PFSK-1 (cell line): Measurements from ENCODE around the gene SDF2L1.

ENCODE experiments used
- FOXP2 ChIP-seq: optimal IDR thresholded peaks from 2 replicates; pipeline ENCODE3; 2011; ENCODE audit warnings: borderline replicate concordance, control low read depth, inconsistent platforms; ENCODE audit not compliant: insufficient read depth; ENCODE audit errors: extremely low read length, extremely low read depth
- POLR2AphosphoS5 ChIP-seq: IDR thresholded peaks from 2 replicates; pipeline ENCODE4 v1.6.1; 2012; ENCODE audit warnings: low read depth, mild to moderate bottlenecking, control low read depth, low read length, moderate library complexity
- SIN3A ChIP-seq: IDR thresholded peaks from 2 replicates; pipeline ENCODE4 v1.6.1; 2012; ENCODE audit warnings: mild to moderate bottlenecking, low read length, moderate library complexity, borderline replicate concordance; ENCODE audit not compliant: insufficient read depth
- TAF1 ChIP-seq: IDR thresholded peaks from 2 replicates; pipeline ENCODE4 v1.6.1; 2012; ENCODE audit warnings: low read length, control low read depth, borderline replicate concordance; ENCODE audit not compliant: insufficient read depth
- TF ChIP-seq, protein P1 (sequence below), 2 experiments: IDR thresholded peaks; 2 replicates each; pipeline versions ENCODE4 v1.6.1 to v1.8.0; 2011 to 2012; ENCODE audit warnings: low read depth in 2 of 2, low read length in 2 of 2, control low read depth in 1 of 2, inconsistent platforms in 1 of 2, mild to moderate bottlenecking in 1 of 2, moderate library complexity in 1 of 2; ENCODE audit not compliant: insufficient read depth in 1 of 2

SDF2L1 gene

DNA sequence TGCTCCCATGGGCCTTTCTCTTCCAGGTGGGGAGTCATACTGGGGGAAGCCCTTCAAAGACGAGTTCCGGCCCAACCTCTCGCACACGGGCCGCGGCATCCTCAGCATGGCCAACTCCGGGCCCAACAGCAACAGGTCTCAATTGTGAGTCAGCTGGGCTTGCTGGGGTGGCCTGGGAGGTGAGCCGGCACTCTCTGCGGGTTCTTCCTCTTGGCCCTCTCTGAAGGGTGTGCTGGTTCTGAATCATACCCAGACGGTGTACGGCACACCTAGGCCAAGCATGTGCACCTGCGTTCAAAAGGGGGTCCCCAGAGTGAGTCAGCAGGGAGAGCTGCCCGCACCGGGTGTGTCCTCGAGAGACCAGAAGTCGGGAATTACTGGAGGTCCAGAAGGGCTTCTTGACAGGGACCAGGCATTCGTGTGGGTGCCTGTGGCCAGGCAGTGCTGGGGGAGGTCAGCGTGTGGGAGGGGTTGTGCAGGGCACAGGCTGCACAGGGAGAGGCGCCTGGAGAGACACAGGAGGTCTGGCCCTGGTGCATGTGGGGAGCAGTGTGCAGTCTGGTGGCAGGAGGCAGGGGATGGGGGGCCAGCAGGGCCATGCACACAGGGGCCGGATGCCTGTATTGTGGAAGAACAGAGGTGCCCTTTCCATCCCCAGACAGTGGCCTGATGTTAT is 46.7 kb downstream of the SDF2L1 start:
- TF ChIP-seq TAF1 (no peak), FOXP2 (no peak), SIN3A (no peak), POLR2AphosphoS5 (no peak)
- TF ChIP-seq, protein P1, sequence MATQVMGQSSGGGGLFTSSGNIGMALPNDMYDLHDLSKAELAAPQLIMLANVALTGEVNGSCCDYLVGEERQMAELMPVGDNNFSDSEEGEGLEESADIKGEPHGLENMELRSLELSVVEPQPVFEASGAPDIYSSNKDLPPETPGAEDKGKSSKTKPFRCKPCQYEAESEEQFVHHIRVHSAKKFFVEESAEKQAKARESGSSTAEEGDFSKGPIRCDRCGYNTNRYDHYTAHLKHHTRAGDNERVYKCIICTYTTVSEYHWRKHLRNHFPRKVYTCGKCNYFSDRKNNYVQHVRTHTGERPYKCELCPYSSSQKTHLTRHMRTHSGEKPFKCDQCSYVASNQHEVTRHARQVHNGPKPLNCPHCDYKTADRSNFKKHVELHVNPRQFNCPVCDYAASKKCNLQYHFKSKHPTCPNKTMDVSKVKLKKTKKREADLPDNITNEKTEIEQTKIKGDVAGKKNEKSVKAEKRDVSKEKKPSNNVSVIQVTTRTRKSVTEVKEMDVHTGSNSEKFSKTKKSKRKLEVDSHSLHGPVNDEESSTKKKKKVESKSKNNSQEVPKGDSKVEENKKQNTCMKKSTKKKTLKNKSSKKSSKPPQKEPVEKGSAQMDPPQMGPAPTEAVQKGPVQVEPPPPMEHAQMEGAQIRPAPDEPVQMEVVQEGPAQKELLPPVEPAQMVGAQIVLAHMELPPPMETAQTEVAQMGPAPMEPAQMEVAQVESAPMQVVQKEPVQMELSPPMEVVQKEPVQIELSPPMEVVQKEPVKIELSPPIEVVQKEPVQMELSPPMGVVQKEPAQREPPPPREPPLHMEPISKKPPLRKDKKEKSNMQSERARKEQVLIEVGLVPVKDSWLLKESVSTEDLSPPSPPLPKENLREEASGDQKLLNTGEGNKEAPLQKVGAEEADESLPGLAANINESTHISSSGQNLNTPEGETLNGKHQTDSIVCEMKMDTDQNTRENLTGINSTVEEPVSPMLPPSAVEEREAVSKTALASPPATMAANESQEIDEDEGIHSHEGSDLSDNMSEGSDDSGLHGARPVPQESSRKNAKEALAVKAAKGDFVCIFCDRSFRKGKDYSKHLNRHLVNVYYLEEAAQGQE (IDR thresholded peaks at IDR 0.05; ENCODE audit: insufficient read depth in 1 of 2, low read depth in 2 of 2, low read length in 2 of 2) = no peak

DNA sequence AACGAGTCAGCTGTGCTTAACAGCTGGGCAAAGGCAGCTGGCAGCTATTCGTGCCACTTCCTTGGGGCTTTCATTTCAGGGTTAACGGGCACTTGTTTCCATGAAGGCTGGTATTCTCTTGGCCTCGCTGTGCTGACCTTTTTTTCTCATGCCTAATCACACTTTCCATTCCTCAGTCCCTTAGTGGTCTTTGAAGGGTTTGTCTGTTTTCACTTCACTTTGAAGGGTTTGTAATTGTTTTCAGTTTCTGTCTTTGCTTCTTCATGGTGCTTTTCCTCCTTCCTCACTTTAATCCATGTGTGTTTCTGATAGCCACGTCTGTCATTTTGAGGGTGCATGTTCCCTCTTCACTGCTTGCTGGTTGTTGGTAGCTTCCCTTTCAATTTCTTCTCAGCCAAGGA is 48.3 kb downstream of the SDF2L1 start:
- TF ChIP-seq POLR2AphosphoS5 (no peak), SIN3A (no peak), FOXP2 (no peak)
- TF ChIP-seq, protein P1 (IDR thresholded peaks at IDR 0.05; ENCODE audit: insufficient read depth in 1 of 2, low read depth in 2 of 2, low read length in 2 of 2) = no peak

DNA sequence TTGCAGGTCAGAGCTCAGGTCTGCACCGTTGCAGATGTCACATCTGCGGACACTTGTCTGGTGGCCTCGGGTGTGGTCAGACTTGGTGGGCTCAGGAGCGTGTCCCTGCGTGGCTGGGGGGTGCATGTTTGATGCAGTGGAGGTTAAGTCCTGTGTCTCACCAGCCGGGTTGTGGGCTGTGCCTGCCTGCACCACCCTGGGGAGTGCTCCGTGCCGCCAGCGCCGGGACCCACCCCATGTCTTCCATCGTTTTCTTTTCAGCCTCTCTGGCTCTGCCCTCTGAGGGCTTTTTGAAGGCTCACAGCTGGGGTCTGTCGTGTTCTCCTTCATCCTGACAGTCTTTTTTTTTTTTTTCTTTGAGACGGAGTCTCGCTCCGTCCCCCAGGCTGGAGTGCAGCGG is 49.7 kb downstream of the SDF2L1 start:
- TF ChIP-seq POLR2AphosphoS5 = no peak
- no peak for TF ChIP-seq FOXP2
- no peak for TF ChIP-seq SIN3A
- TF ChIP-seq, protein P1 (IDR thresholded peaks at IDR 0.05; ENCODE audit: insufficient read depth in 1 of 2, low read depth in 2 of 2, low read length in 2 of 2) = no peak
- no peak for TF ChIP-seq TAF1

DNA sequence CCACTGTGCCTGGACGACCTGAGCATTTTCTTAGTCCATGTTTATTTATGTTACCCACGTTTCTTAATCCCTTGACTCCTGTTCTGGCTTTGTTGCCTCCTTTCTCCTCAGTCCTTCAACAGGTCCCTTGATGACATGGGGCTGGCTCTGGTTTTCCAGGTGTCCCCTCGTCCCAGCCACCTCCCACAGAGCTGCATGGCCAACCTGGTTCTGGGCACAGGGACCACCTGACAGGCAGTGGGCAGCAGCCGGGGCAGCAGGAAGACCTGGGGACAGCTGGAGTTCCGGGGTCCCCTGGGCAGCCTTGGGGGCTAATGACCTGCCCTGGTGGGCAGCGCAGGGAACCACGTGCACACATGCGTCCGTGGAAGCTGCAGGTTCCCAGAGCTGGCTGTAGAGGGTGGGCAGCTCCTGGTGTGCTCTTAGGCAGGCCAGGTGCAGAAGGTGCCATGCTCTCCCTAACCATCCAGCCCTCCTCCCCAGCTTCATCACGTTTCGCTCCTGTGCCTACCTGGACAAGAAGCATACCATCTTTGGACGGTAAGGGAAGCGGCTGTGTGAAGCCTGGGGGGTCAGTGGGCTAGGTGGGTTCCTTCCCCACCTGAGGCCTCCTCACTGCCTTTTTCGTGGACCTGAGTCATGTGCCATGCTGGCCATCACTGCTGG is 51.4 kb downstream of the SDF2L1 start:
- TF ChIP-seq TAF1 (no peak), FOXP2 (no peak), SIN3A (no peak), POLR2AphosphoS5 (no peak)
